ENCODE measurements around the gene FANCC. TPM values are rescaled to one million over a fixed set of nuclear protein-coding genes. Genes with fewer than 3 reads are reported as not detected.
"Not testable (repeated sequence)": the region's sequence is repeated elsewhere in the genome, so short reads cannot be mapped to it uniquely, and the experiment has no call there.

Gene FANCC
- total RNA-seq, 1 donor = 3.8 TPM

DNA sequence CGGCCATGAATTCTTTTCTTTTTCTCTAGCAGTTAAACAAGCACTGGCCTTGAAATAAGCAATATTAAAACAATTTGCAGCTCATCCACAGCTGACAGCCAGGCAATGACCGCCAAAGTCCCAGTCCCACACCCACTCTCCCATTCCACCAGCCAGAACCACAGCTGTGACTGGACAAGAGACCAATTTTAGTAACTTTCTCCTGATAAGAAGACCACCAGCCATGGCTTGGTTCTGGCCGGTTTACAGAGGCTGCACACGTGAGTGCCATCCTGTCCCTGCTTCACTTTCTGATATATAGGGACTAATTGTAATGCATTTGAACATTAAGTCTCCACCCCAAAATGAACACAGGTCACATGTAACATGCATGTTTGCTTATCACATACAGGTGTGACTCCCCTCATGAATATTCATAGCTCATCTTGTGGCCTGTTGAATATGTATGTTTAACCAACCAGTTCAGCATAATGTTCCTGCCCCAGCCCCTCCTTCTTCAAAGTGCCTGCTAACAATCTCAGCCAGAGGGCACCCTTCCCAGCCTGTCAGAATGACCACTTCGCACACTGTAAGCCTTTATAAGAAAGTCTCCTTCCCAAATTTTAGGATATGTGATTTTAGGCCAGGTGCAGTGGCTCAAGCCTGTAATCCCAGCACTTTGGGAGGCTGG, 23.9 kb upstream of the FANCC start:
- no peak overlapping the region for H3K4me3 ChIP-seq (ENCODE audit: low read length)
- H3K27me3 ChIP-seq (ENCODE audit: insufficient read depth, low read length) = no peaks in the 10 kb centered on the region

DNA sequence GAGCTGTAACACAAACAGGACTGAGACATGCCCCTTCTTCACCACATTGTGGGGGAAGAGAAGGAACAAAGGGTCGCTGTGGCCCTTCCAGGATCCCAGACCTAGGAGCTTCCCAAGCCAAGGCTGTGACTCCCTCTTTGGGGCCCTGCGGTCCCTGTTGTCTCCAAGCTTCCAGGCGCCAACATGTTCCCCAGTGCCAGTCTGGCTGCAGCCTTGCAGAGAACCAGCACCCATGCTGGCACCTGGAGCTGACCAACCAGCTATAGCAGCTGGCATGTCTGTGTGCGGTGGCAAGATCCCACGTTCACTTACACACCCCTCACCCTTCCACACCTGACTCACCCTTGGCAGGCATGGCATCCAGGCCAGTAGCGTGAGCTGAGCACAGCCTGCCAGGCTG, 20.7 kb upstream of the FANCC start:
- Histone ChIP-seq H3K27me3 (ENCODE audit: insufficient read depth, low read length) (peaks cover 3% of the 10 kb centered on the region), H3K4me3 (ENCODE audit: low read length) (no peak overlapping the region), H3K9me3 (ENCODE audit: low read depth, low read length) (no peaks in the 10 kb centered on the region), H3K4me1 (ENCODE audit: insufficient read depth, low read length) (no peaks in the 10 kb centered on the region)

More for the DNA sequence above, 23.9 kb upstream of the FANCC start:
- H3K9me3 ChIP-seq (ENCODE audit: low read depth, low read length) = no peaks in the 10 kb centered on the region
- no peaks in the 10 kb centered on the region for H3K4me1 ChIP-seq (ENCODE audit: insufficient read depth, low read length)

DNA sequence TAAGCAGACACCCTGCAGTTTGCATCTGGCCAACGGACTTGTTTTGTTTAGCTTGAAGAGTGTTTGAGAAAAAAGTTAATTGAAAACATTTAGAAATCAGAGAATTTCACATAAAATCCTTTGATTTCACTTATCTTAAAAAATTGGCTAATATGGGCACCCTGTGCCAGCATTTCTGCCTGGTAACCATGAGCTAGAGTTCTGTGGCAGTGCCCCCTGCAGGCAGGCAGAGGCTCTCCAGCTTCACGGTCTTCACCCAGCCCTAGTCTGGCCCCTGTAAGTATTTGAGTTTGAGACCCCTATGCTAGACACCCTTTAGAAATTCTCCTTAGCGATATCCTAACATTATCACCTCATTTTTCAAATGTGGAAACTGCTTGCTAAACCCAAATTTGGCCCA, 18.8 kb upstream of the FANCC start:
- Histone ChIP-seq H3K27me3 (ENCODE audit: insufficient read depth, low read length) (peaks cover 8% of the 10 kb centered on the region), H3K9me3 (ENCODE audit: low read depth, low read length) (no peaks in the 10 kb centered on the region), H3K4me1 (ENCODE audit: insufficient read depth, low read length) (no peaks in the 10 kb centered on the region), H3K4me3 (ENCODE audit: low read length) (no peak overlapping the region)

DNA sequence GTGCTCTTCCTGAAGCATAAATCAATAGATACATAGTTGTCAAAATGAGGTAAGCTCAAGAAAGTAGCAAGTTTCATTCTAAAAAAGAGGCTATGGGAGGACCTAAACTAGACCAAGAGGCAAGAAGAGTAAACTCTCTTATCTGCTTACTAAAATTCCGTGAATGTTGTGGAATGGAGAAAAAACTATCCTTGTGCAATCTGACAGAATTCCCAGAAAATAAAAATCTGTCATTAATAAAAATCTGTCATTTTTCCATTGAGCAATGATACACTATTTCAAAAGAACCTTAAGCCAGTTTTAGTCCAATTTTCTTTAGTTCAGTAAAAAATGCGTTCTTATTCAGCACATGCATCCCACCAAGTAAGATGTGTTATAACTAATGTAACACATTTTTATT, 15.9 kb upstream of the FANCC start:
- no peak overlapping the region for H3K4me3 ChIP-seq (ENCODE audit: low read length)
- H3K27me3 ChIP-seq (ENCODE audit: insufficient read depth, low read length) = peaks cover 8% of the 10 kb centered on the region
- H3K4me1 ChIP-seq (ENCODE audit: insufficient read depth, low read length) = no peaks in the 10 kb centered on the region
- H3K9me3 ChIP-seq (ENCODE audit: low read depth, low read length) = no peaks in the 10 kb centered on the region

DNA sequence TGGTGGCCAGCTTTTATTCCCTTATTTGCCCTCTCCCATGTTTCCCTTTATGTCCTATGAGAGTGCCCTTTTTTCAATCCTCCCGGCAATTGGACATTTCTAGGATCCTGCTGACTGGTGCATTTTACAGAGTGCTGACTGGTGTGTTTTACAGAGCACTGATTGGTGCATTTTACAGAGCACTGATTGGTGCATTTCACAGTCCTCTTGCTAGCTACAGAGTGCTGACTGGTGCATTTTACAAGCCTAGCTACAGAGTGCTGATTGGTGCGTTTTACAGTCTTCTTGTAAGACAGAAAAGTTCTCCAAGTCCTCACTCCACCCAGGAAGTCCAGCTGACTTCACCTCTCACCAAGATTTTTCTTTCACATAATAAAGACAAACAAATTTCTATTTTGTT, 15.4 kb upstream of the FANCC start:
- no peak overlapping the region for H3K4me3 ChIP-seq (ENCODE audit: low read length)
- H3K9me3 ChIP-seq (ENCODE audit: low read depth, low read length) = no peaks in the 10 kb centered on the region
- no peaks in the 10 kb centered on the region for H3K4me1 ChIP-seq (ENCODE audit: insufficient read depth, low read length)
- peaks cover 8% of the 10 kb centered on the region for H3K27me3 ChIP-seq (ENCODE audit: insufficient read depth, low read length)

DNA sequence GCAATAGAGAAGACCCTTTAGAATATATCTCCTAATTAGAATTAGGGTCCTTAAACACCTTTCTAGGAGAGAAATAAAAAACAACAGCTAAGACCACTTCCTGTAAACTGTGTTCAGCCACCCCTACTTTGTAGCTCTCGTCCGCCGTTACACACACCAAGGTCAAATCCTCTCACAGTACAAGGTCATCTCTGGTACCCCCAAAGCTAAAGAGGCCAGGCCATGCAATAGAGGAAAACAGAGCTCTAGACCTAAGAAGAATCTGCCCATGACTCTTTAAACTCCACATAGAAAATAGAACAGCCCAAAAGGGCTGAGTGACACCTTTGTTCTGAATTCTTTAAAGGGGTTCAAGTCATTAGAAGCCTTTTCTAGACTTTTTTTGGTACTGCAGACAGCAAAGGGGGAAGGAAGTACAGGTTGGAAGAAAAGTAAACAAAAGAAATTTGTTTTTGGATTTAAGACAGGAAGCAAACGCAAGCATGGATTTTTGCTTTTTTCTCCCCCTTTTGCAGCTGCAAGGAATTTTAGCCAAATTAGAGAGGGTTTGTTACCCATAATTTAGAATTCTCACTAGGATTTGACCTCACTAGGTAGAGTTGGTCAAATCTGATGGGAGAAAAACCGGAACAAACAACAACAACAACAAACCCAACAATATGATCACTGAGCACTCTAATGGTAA, 13.4 kb upstream of the FANCC start:
- H3K4me3 ChIP-seq (ENCODE audit: low read length) = no peak overlapping the region
- H3K9me3 ChIP-seq (ENCODE audit: low read depth, low read length) = no peaks in the 10 kb centered on the region
- H3K4me1 ChIP-seq (ENCODE audit: insufficient read depth, low read length) = no peaks in the 10 kb centered on the region
- peaks cover 8% of the 10 kb centered on the region for H3K27me3 ChIP-seq (ENCODE audit: insufficient read depth, low read length)

DNA sequence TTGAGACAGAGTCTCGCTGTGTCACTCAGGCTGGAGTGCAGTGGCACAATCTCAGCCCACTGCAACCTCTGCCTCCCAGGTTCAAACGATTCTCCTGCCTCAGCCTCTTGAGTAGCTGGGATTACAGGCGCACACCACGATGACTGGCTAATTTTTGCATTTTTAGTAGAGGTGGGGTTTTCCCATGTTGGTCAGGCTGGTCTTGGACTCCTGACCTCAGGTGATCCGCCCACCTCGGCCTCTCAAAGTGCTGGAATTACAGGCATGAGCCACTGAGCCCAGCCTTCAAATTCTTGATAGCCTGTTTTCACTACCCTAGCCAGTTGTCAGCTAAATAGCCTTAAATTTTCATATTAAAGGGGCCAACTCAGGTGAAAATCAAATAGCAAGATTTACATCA, 11.6 kb upstream of the FANCC start:
- not testable (repeated sequence) for H3K4me1 ChIP-seq (ENCODE audit: insufficient read depth, low read length); H3K4me3 ChIP-seq (ENCODE audit: low read length); H3K9me3 ChIP-seq (ENCODE audit: low read depth, low read length); H3K27me3 ChIP-seq (ENCODE audit: insufficient read depth, low read length)

DNA sequence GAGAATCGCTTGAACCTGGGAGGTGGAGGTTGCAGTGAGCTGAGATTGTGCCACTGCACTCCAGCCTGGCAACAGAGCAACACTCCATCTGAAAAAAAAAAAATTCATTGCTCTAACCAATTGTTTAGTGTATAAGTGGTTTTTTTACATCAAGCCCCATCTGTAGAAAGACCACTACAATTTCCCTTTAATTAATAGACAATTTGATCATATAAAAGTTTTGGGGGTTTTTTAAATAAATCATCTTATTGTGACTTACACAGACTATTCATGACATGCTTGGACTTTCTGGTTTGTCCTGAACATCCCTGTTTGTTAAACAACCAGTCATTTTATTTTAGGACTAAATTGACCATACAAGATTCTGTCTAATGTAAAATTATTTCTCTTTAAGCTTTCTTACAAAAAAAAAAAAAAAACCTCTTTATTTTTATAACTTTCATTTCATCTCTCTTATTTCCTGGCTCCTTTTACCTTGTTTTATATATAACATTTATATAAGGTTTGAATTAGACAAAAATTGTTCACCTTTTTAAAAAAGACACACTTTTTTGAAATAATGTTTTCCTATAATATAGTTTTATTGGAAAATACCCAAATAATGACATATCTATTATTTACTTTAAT, 9.8 kb upstream of the FANCC start:
- H3K27me3 ChIP-seq (ENCODE audit: insufficient read depth, low read length) = no peaks in the 10 kb centered on the region
- no peak overlapping the region for H3K4me3 ChIP-seq (ENCODE audit: low read length)
- peaks cover 10% of the 10 kb centered on the region for H3K9me3 ChIP-seq (ENCODE audit: low read depth, low read length)
- no peaks in the 10 kb centered on the region for H3K4me1 ChIP-seq (ENCODE audit: insufficient read depth, low read length)

DNA sequence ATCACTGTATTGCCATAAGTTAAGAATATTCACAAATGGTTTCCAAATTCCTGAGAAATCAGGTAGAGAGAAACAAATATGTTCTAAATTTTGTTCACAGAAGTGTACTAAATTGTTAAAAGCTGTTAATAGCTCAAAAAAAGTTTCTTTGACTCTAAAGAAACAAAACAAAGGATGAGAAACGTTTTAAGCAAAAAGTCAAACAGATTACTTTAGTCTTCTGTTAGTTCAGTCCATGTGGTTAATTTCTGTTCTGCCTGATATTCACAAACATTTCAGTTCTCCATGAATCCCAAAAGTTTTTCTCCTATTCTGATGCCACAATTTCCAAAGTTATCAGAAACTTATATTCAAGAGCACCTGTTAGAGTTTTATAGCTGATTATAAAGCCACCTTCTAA, 7.7 kb upstream of the FANCC start:
- Histone ChIP-seq H3K9me3 (ENCODE audit: low read depth, low read length) (peaks cover 10% of the 10 kb centered on the region), H3K4me3 (ENCODE audit: low read length) (no peak overlapping the region), H3K4me1 (ENCODE audit: insufficient read depth, low read length) (no peaks in the 10 kb centered on the region), H3K27me3 (ENCODE audit: insufficient read depth, low read length) (peaks cover 2% of the 10 kb centered on the region)

DNA sequence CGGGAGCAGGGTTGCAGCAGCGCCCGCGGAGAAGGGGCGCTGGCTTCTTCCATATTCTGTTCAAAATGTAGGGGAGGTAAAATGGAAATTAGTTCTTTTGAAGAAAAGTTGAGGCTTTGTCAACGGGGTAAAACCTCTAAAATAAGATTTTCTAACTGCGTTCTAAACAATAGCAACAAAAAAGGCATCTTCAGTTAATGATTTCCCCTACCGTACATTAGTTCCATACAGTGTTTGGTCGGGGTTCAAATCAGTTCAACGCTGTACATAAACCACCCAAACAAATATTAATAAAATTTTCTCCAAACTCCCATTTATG, 343 bp upstream of the FANCC start:
- Histone ChIP-seq H3K9me3 (ENCODE audit: low read depth, low read length) (no peaks in the 10 kb centered on the region), H3K4me3 (ENCODE audit: low read length) (peak overlapping the region; percentile 98), H3K27me3 (ENCODE audit: insufficient read depth, low read length) (peaks cover 10% of the 10 kb centered on the region), H3K4me1 (ENCODE audit: insufficient read depth, low read length) (peaks cover 12% of the 10 kb centered on the region)

DNA sequence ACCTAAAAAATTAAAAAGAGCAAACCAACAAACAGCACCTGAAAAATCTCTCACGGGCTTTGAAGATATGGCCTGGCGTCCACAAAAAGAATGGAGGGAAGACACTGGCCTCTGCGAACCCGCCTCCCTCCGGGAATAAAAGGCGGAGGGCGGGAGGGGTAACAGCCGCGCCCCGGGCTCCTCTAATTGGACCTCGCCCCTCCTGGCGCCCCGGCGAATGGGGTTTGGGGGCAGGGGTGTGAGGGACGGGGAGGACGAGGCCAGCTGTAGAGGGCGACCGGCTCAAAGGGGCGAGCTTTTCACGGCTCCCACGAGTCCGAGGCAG, 753 bp downstream of the FANCC start:
- Histone ChIP-seq H3K9me3 (ENCODE audit: low read depth, low read length) (no peaks in the 10 kb centered on the region), H3K27me3 (ENCODE audit: insufficient read depth, low read length) (peaks cover 10% of the 10 kb centered on the region), H3K4me3 (ENCODE audit: low read length) (peak overlapping the region; percentile 98), H3K4me1 (ENCODE audit: insufficient read depth, low read length) (peaks cover 14% of the 10 kb centered on the region)

DNA sequence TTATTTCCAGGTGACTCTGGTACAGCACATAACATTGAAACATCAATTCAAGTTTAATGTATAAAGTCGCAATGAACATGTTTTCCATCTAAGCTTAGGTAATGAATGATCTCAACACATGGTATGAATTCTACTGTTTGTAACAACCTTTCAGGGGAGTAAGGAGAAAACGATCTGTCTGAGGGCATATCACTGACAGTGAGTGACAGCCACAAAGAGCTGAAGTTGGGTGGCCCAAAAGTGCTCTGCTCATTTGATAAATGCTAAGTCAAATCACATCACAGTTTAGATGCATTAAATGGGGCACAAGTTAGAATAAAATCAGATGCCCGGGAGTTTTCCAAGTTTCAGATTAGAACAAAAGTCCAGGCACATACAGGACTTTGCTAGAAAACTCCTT, 1.2 kb downstream of the FANCC start:
- Histone ChIP-seq H3K4me1 (ENCODE audit: insufficient read depth, low read length) (peaks cover 14% of the 10 kb centered on the region), H3K27me3 (ENCODE audit: insufficient read depth, low read length) (peaks cover 10% of the 10 kb centered on the region), H3K4me3 (ENCODE audit: low read length) (peak overlapping the region; percentile 98), H3K9me3 (ENCODE audit: low read depth, low read length) (no peaks in the 10 kb centered on the region)

DNA sequence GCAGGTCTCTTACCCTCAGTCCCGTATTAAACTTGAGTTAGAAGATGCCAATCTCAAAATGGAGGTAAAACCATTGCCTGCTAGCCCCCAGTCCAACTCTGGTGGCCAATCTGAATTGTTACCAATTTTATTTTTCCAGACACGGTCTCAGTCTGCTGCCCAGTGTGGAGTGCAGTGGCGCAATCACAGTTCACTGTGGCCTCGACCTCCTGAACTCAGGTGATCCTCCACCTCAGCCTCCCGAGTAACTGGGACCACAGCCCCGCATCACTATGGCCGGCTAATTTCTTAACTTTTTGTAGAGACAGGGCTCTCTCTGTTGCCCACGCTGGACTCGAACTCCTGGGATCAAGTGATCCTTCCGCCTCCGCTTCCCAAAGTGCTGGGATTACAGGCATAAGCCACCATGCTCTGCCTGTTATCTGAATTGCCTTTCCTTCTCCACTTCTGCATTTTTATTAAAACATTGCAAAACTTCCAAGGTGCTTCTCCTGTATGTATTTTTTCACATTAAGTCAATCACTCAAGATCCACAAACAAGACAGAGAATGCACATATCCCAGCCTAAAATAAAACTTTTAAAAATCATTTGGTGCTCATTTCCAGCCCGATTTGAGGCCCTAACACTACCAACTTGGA, 2.3 kb downstream of the FANCC start:
- no peak overlapping the region for H3K4me3 ChIP-seq (ENCODE audit: low read length)
- H3K9me3 ChIP-seq (ENCODE audit: low read depth, low read length) = no peaks in the 10 kb centered on the region
- peaks cover 10% of the 10 kb centered on the region for H3K27me3 ChIP-seq (ENCODE audit: insufficient read depth, low read length)
- H3K4me1 ChIP-seq (ENCODE audit: insufficient read depth, low read length) = peaks cover 14% of the 10 kb centered on the region

DNA sequence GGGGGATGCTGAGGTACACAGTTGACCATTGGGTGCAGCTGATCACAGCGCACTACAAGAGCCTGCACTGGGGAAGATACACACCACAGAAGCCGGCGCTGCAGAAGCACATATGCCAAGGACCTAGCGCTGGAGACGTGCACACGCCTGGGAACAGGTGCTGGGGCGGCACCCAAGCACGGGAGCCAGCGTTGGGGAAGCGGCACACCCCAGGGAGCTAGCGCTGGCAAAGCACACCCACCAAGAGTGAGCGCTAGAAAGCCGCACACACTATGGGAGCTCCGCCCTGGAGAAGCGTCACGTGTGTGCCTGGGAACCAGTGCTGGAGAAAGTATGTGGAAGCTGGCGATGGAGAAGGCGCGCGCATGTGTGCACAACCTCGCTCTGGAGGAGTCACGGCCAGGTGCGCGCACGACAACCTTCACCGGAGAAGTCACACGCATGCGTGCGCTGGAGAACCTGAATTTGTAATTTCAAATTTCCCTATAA, 4.5 kb downstream of the FANCC start:
- Histone ChIP-seq H3K4me3 (ENCODE audit: low read length) (no peak overlapping the region), H3K27me3 (ENCODE audit: insufficient read depth, low read length) (peaks cover 10% of the 10 kb centered on the region), H3K4me1 (ENCODE audit: insufficient read depth, low read length) (peaks cover 14% of the 10 kb centered on the region), H3K9me3 (ENCODE audit: low read depth, low read length) (no peaks in the 10 kb centered on the region)

DNA sequence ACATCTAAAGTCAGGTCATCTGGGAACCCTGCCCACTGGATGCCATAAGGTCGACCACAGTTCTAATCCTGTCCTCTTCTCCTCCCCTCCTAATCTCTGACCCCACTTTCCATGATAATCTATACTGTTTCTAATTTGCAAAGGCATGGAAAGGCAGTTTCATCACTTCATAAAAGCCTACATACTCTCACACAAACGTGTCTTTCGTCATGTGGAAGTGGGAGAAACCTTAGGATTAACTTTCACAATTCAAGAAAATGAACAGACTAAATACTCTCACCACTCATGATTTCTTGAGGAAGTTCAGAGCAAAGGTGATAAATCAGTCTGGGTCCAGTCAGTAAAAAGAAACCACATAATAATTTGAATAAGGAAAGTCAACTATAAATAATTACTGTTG, 5.5 kb downstream of the FANCC start:
- no peaks in the 10 kb centered on the region for H3K9me3 ChIP-seq (ENCODE audit: low read depth, low read length)
- peaks cover 10% of the 10 kb centered on the region for H3K27me3 ChIP-seq (ENCODE audit: insufficient read depth, low read length)
- H3K4me1 ChIP-seq (ENCODE audit: insufficient read depth, low read length) = peaks cover 14% of the 10 kb centered on the region
- H3K4me3 ChIP-seq (ENCODE audit: low read length) = no peak overlapping the region
